Measurements from ENCODE around the gene DOLPP1. TPM values are rescaled to one million over a fixed set of nuclear protein-coding genes. Genes with fewer than 3 reads are reported as not detected.

Gene DOLPP1
- total and polyA plus RNA-seq, 2 of the 13 experiments (the other 11 are each of a cell fraction or from before 2014, with no cell fraction given), result 21.0 to 34.1 TPM

DNA sequence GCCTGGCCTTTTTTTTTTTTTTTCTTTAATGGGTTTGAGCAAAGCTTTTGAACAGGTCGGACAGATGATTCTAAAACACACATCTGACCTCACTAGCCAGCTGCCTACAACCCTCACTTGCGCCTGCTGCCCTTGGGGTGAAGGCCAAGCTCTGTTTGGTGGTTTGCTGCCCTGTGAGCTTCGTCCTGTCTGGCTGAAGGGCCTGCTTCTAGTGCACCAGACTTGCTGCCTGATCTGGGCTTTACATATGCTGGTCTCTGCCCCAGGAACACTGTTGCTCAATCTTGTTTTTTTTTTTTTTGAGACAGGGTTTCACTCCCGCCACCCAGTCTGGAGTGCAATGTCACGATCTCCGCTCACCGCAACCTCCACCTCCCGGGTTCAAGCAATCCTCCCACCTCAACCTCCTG is 16.4 kb upstream of the DOLPP1 start (continued):
- TF ChIP-seq, protein P1, sequence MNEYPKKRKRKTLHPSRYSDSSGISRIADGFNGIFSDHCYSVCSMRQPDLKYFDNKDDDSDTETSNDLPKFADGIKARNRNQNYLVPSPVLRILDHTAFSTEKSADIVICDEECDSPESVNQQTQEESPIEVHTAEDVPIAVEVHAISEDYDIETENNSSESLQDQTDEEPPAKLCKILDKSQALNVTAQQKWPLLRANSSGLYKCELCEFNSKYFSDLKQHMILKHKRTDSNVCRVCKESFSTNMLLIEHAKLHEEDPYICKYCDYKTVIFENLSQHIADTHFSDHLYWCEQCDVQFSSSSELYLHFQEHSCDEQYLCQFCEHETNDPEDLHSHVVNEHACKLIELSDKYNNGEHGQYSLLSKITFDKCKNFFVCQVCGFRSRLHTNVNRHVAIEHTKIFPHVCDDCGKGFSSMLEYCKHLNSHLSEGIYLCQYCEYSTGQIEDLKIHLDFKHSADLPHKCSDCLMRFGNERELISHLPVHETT (CRISPR knock-in tag; conservative IDR thresholded peaks at IDR 0.05), result 0 out of 2 replicates have a peak, but pooled peaks have one; percentile 56
- TF ChIP-seq TAF15 (IDR thresholded peaks at IDR 0.05; ENCODE audit: low read depth, low read length, poor library complexity, severe bottlenecking) (no peak), CBX1 (IDR thresholded peaks at IDR 0.05; ENCODE audit: low read depth) (no peak), ZNF292 (CRISPR knock-in tag; IDR thresholded peaks at IDR 0.05; ENCODE audit: borderline replicate concordance, low read depth) (peak; percentile 95; the same call in 1 of the 2 replicates), ZNF446 (CRISPR knock-in tag; IDR thresholded peaks at IDR 0.05) (no peak), PCBP1 (IDR thresholded peaks at IDR 0.05; ENCODE audit: borderline replicate concordance, low read depth, low read length) (no peak), SRSF1 (optimal IDR thresholded peaks at IDR 0.05; ENCODE audit: low read depth, low read length) (no peak), CREB1 (IDR thresholded peaks at IDR 0.05) (no peak), CREB1 (CRISPR knock-in tag; IDR thresholded peaks at IDR 0.05) (peak; percentile 36; the same call in 1 of the 2 replicates), DR1 (CRISPR knock-in tag; IDR thresholded peaks at IDR 0.05) (no peak), GLI4 (CRISPR knock-in tag; IDR thresholded peaks at IDR 0.05; ENCODE audit: borderline replicate concordance) (peak; percentile 29; the same call in 1 of the 2 replicates), HNF4G (IDR thresholded peaks at IDR 0.05; ENCODE audit: borderline replicate concordance, low read depth, low read length) (peak; percentile 81), HNF4G (CRISPR knock-in tag; IDR thresholded peaks at IDR 0.05; ENCODE audit: borderline replicate concordance, low read depth) (peak; percentile 68; the same call in 1 of the 2 replicates), FOXM1 (CRISPR knock-in tag; IDR thresholded peaks at IDR 0.05) (no peak), MEF2D (CRISPR knock-in tag; IDR thresholded peaks at IDR 0.05) (peak; percentile 80), SYNCRIP (IDR thresholded peaks at IDR 0.05; ENCODE audit: insufficient read depth, low read depth, low read length) (no peak), NR3C1 (CRISPR knock-in tag; IDR thresholded peaks at IDR 0.05) (no peak), ZNF746 (CRISPR knock-in tag; IDR thresholded peaks at IDR 0.05) (peak; percentile 58; the same call in 1 of the 2 replicates), SPEN (CRISPR knock-in tag; IDR thresholded peaks at IDR 0.05; ENCODE audit: low read depth) (peak; percentile 82), CHD4 (IDR thresholded peaks at IDR 0.05; ENCODE audit: borderline replicate concordance, low read length) (peak; percentile 38; the same call in 1 of the 2 replicates), CEBPB (IDR thresholded peaks at IDR 0.05; ENCODE audit: borderline replicate concordance, low read depth, low read length) (peak; percentile 93)
- TF ChIP-seq, protein P2, sequence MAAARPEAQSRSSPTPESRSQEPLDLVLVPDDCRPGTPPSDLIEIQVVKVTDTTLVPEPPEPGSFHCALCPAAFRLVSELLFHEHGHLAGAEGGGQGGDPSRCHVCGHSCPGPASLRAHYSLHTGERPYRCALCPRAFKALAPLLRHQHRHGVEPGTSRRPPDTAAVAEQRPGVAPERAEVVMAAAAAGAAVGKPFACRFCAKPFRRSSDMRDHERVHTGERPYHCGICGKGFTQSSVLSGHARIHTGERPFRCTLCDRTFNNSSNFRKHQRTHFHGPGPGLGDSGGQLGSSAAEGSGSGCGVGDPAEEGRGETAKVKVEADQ (CRISPR knock-in tag; IDR thresholded peaks at IDR 0.05; ENCODE audit: borderline replicate concordance), result no peak
- TF ChIP-seq, protein P3, sequence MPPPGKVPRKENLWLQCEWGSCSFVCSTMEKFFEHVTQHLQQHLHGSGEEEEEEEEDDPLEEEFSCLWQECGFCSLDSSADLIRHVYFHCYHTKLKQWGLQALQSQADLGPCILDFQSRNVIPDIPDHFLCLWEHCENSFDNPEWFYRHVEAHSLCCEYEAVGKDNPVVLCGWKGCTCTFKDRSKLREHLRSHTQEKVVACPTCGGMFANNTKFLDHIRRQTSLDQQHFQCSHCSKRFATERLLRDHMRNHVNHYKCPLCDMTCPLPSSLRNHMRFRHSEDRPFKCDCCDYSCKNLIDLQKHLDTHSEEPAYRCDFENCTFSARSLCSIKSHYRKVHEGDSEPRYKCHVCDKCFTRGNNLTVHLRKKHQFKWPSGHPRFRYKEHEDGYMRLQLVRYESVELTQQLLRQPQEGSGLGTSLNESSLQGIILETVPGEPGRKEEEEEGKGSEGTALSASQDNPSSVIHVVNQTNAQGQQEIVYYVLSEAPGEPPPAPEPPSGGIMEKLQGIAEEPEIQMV (CRISPR knock-in tag; IDR thresholded peaks at IDR 0.05; ENCODE audit: low read depth), result peak; percentile 44; the same call in 1 of the 2 replicates
- TF ChIP-seq, protein P4, sequence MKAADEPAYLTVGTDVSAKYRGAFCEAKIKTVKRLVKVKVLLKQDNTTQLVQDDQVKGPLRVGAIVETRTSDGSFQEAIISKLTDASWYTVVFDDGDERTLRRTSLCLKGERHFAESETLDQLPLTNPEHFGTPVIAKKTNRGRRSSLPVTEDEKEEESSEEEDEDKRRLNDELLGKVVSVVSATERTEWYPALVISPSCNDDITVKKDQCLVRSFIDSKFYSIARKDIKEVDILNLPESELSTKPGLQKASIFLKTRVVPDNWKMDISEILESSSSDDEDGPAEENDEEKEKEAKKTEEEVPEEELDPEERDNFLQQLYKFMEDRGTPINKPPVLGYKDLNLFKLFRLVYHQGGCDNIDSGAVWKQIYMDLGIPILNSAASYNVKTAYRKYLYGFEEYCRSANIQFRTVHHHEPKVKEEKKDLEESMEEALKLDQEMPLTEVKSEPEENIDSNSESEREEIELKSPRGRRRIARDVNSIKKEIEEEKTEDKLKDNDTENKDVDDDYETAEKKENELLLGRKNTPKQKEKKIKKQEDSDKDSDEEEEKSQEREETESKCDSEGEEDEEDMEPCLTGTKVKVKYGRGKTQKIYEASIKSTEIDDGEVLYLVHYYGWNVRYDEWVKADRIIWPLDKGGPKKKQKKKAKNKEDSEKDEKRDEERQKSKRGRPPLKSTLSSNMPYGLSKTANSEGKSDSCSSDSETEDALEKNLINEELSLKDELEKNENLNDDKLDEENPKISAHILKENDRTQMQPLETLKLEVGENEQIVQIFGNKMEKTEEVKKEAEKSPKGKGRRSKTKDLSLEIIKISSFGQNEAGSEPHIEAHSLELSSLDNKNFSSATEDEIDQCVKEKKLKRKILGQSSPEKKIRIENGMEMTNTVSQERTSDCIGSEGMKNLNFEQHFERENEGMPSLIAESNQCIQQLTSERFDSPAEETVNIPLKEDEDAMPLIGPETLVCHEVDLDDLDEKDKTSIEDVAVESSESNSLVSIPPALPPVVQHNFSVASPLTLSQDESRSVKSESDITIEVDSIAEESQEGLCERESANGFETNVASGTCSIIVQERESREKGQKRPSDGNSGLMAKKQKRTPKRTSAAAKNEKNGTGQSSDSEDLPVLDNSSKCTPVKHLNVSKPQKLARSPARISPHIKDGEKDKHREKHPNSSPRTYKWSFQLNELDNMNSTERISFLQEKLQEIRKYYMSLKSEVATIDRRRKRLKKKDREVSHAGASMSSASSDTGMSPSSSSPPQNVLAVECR (CRISPR knock-in tag; IDR thresholded peaks at IDR 0.05; ENCODE audit: borderline replicate concordance), result peak; percentile 82

Data from HepG2 (cell line).